GM19468 (cell line): ENCODE results near the gene ABI3.

Source experiments
- ATAC-seq: cut with Tn5 transposase; IDR thresholded peaks from one replicate; pipeline ENCODE4 v1.9.1; 2021; ENCODE audit warnings: mild to moderate bottlenecking, moderate library complexity, moderate number of reproducible peaks; ENCODE audit not compliant: unreplicated experiment; ENCODE audit errors: extremely low read depth

The ABI3 gene

GRCh38 chr17:49223517-49224197 is 13.2 kb downstream of the ABI3 start:
- ATAC-seq, result no peak

GRCh38 chr17:49224198-49224996 is 13.9 kb downstream of the ABI3 start:
- ATAC-seq, result no peak

- no peak for ATAC-seq
Measured at GRCh38 chr17:49224997-49225337, 14.5 kb downstream of the ABI3 start.

- ATAC-seq, result no peak
Measured at GRCh38 chr17:49225554-49226236, 15.2 kb downstream of the ABI3 start.

DNA sequence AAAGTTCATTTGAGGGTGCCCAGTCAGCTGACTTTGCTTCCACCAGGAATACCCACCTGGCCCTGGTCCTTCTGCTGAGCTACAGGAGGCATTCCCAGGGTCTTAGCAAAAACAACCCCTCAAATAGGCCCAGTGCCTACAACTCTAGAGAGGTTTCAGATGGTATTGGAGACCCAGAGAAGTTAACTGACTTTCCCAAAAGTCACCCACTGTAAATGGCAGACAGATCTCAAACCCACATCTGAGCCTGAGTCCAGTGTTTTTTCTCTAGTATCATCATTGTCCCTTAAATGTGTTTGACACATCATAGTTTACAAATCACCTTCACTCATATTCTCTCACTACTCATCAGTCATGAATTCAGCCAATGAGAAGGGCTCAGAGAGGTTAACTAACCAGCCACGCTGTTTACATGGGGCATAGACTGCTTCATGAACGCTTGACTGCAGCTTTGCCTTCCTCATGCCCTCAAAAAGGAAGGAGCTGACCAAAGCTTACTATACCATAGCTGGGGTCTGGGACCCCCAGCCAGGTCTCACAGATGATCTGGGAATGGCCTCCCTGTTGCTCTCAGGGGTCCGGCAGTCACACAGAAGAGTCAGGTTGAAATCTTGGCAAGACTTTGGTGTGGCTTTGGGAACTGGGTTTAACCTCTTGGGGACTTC is 16.4 kb downstream of the ABI3 start:
- ATAC-seq, result no peak

GRCh38 chr17:49227436-49228261 is 17.1 kb downstream of the ABI3 start:
- ATAC-seq, result no peak

GRCh38 chr17:49229076-49229804 is 18.7 kb downstream of the ABI3 start:
- no peak for ATAC-seq

DNA sequence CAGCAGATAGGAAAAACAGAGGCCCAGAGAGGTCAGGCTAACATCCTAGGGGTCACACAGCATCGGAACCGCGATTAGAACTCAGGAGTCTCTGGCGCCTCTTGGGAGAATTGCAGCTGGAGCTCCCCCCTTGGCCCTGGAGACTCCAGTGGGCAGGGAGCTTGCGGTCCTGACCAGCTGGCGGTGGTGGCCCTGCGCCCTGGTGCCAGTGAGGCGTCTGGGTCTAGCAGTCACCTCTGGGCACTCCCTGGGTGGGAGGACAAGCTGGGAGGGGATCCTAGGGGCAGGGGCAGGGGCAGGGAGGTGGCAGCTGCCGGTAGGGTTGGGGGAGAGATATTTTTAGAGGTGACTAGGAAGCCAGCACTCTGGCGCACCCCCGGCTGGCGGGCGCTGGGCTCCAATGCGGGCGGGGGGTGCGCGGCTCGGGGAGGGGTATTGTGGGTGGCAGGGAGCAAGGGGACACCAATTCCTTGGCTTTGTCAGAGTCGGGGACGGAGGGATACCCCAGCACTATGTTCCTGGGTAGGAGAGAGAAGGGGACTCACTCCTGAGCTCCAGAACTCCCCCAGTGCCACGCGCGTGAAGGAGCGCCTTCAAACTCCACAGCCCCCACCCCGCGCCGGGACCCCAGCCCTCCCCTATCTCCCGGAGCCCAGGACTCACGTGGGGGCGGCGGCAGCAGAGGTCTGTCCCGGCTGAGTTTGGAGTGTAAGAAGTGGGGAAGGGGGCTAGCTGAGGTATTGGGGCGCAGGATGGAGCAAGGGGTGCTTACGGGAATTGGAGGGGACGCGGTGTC is 19.5 kb downstream of the ABI3 start:
- no peak for ATAC-seq

DNA sequence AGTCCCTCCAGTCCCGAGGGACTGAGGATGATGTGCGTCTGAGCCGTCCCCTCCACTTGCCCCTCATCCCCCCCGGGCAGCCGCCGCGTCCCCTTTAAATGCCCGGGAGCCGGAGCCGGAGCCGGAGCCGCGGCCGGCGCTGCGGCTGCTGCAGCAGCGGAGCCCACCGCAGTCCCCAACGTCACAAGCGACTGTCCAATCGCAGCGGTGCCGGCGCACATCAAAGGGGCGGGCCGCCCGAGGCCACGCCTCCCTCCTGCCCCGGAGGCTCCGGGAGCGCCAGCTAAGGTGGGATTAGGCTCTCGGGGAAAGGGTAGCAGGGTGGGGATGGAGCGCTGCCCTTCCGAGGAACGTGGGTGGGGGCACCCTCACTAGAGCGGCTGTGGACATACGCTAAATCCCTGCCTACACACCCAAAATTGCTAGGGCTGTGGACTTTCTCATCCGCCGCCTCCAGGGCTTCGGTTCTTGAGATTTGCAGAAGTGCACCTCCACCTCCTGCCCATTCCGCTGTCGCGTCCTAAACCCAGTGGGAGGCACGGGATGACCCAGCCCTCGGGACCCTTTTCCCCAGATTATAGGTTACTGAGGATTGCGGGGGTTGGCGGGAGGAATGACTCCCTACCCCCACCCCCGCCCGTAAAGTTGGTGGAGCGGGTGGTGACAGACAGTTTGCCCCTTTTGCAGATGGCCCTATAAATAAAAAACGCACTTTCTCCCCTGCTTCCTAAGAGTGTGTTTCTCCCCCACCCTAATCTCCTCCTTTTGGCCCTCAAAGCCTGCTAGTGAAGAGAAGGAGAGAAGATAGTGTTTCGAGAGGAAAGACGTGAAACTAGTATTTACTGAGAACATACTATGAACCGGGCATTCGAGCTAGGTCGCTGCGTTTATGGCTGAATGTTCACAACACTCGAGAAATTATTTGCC is 20.4 kb downstream of the ABI3 start, which contains the start of gene PHOSPHO1:
TSS of gene PHOSPHO1 (minus strand) at position 152 of the 927 bp plus-strand sequence. CDS start 4,096 bp downstream, outside the sequence.
- ATAC-seq, result no peak

DNA sequence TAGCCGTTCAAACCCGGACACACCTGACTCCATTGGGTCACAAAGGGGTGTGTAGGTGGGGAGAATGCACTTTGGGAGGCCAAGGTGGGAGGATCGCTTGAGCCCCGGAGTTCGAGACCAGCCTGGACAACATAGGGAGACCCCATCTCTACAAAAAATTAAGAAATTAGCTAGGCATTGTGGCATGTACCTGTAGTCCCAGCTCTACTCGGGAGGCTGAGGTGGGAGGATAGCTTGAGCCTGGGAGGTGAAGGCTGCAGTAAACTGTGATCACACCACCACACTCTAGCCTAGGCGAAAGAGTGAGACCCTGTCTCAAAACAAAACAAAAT is 21.0 kb downstream of the ABI3 start:
- no peak for ATAC-seq

DNA sequence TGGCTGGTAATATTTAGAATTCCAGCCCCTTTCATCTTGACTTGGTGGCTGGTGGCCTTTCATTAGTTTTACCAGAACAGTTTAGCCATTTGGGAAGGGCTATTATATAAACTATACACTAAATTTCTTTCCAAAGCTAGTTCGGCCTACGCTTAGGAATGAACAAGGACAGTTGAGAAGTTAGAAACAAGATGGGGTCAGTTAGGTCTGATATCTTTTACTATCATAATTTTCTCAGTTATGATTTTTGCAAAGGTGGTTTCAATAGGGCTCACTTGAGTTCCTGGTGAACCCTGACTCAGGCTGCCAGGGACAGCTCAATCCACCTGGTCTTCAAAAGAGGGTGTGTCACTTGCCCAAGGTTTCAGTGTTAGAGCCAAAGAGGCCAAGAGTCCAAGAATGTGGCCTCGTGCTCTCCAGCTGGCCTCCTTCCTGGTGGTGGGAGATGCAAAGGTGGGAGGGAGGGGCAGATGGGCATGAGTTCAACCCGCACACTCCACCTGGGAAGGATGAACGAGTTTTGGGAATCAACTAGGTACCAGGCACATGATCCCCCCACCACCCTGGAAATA is 24.1 kb downstream of the ABI3 start:
- ATAC-seq, result no peak

DNA sequence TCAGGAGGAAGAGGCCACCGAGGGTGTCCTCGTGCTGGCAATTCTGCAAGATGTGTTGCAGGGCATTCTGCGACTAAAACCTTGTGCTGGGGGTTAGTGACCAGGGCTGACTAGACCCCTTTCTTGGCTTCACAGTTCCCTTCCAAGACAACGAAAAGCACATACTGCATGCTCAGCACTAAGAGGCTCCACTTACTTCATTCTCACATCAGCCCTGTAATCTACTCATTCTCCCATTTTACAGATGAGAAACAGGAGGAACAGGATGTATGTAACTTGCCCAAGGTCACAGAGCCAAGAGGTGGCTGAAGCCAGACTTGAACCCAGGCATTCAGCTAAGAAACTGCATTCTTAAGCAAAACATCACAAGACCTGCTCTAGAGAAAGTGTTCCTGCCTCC is 25.4 kb downstream of the ABI3 start:
- no peak for ATAC-seq

- ATAC-seq, result no peak
Measured at GRCh38 chr17:49239963-49240362, 29.5 kb downstream of the ABI3 start.

DNA sequence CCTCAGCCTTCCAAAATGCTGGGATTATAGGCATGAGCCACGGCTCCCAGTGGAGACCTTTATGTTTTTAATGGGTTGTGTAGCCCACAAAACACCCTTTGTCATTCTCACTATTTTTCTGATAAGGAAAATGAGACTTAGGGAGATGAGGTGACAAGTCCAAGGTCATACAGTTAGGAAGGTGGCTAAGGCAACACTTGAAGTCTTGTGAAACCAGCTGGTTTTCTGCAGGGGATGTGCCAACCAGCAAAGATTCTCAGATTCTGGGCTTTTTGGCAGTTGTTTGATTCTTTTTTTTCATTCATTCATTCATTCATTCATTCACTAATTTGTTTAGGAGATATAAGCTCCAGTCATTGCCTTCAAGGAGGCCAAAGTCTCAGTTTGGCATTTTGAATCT is 30.1 kb downstream of the ABI3 start:
- ATAC-seq, result no peak

GRCh38 chr17:49241040-49241439 is 30.5 kb downstream of the ABI3 start:
- ATAC-seq, result no peak

DNA sequence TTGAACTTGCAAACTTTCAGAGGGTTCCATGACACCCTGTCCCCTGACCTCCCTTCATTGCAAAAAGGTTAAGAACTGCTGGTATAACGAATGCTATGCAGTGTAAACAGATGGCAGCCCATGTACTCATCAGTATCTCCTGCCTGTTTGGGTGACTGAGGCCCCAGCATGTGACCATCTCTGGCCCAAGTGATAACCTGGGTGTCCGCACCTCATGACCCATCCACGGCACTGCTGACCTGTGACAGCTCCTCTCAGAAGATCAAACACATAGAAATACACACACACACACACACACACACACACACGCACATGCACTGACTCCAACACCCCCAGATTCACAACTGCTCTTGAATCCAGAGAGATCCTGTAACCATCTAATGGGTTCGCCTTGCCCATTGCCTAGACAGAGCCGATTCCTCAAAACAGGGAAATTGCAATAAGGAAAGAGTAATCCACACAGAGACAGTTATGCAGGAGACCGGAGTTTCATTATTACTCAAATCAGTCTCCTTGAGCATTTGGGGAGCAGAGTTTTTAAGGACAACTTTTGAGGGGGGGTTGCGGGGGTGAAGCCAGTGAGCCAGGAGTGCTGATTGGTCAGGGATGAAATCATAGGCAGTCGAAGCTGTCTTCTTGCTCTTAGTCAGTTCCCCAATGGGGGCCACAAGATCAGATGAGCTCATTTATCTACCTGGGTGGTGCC is 31.3 kb downstream of the ABI3 start:
- no peak for ATAC-seq

GRCh38 chr17:49242813-49243212 is 32.3 kb downstream of the ABI3 start:
- ATAC-seq, result no peak
